ENCODE results near the gene TM7SF3. TPM values are rescaled to one million over a fixed set of nuclear protein-coding genes. Genes with fewer than 3 reads are reported as not detected.

The TM7SF3 gene
- total and polyA plus RNA-seq, 2 donors (not counting 1 experiment from before 2014, with no cell fraction given): 85.3 to 156 TPM

DNA sequence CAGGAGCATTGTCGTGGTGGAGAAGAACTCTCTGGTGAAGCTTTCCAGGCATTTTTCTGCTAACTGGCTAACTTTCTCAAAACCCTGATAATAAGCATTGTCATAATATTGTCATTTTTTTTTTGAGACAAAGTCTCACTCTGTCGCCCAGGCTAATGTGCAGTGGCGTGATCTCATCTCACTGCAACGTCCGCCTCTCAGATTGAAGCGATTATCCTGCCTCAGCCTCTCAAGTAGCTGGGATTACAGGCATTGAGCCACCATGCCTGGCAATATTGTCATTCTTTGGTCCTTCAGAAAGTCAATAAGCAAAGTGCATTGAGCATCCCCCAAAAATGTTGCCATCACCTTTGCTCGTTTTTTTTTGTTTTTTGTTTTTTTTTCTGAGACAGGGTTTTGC lies 41.8 kb upstream of the TM7SF3 start:
- Histone ChIP-seq H3K4me3 (replicated peaks in 1 of 4; ENCODE audit: control extremely low read depth in 1 of 4, insufficient read depth in 1 of 4, low read depth in 3 of 4, low read length in 4 of 4) (no peak overlapping the region), H2AFZ (ENCODE audit: low read length) (no peak overlapping the region), H3K27me3 (ENCODE audit: control insufficient read depth, insufficient read depth, low read length) (no peaks in the 10 kb centered on the region), H3K4me1 (ENCODE audit: control insufficient read depth, extremely low read depth, insufficient read depth, low read length) (no peaks in the 10 kb centered on the region), H3K9me3 (ENCODE audit: control insufficient read depth, insufficient read depth, low read depth, low read length) (no peaks in the 10 kb centered on the region), H3K27ac (ENCODE audit: insufficient read depth, low read length) (no peak overlapping the region), H3K79me2 (ENCODE audit: control insufficient read depth, insufficient read depth, low read length) (no peaks in the 10 kb centered on the region), H3K36me3 (ENCODE audit: control insufficient read depth, insufficient read depth, low read length) (no peaks in the 10 kb centered on the region), H3K9ac (ENCODE audit: insufficient read depth, low read length) (no peak overlapping the region), H3K4me2 (ENCODE audit: extremely low read depth, insufficient read depth, low read length) (no peak overlapping the region), H4K20me1 (ENCODE audit: control insufficient read depth, extremely low read depth, insufficient read depth, low read length) (no peaks in the 10 kb centered on the region)
- DNase-seq (ENCODE audit: low read depth in 2 of 2): no peak
- TF ChIP-seq EZH2 (IDR thresholded peaks at IDR 0.05; ENCODE audit: low read length, missing control alignments): no peak
- TF ChIP-seq, protein P1, sequence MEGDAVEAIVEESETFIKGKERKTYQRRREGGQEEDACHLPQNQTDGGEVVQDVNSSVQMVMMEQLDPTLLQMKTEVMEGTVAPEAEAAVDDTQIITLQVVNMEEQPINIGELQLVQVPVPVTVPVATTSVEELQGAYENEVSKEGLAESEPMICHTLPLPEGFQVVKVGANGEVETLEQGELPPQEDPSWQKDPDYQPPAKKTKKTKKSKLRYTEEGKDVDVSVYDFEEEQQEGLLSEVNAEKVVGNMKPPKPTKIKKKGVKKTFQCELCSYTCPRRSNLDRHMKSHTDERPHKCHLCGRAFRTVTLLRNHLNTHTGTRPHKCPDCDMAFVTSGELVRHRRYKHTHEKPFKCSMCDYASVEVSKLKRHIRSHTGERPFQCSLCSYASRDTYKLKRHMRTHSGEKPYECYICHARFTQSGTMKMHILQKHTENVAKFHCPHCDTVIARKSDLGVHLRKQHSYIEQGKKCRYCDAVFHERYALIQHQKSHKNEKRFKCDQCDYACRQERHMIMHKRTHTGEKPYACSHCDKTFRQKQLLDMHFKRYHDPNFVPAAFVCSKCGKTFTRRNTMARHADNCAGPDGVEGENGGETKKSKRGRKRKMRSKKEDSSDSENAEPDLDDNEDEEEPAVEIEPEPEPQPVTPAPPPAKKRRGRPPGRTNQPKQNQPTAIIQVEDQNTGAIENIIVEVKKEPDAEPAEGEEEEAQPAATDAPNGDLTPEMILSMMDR (conservative IDR thresholded peaks at IDR 0.05 in 1 of 2, IDR thresholded peaks at IDR 0.05 in 1 of 2; ENCODE audit: low read depth in 1 of 2, low read length in 2 of 2): no peak

DNA sequence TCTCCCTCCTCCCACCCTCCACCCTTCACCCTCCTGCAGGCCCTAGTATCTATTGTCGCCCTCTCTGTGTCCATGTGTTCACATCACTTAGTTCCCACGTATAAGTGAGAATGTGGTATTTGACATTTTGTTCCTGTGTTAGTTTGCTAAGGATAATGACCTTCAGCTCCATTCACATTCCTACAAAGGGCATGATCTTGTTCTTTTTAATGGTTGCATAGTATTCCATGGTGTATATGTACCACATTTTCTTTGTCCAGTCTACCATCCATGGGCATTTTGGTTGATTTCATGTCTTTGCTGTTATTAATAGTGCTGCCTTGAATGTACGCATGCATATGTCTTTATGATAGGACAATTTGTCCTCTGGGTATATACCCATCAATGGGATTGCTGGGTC lies 38.6 kb upstream of the TM7SF3 start:
- H3K9me3 ChIP-seq (ENCODE audit: control insufficient read depth, insufficient read depth, low read depth, low read length): no peaks in the 10 kb centered on the region
- TF ChIP-seq, protein P1 (conservative IDR thresholded peaks at IDR 0.05 in 1 of 2, IDR thresholded peaks at IDR 0.05 in 1 of 2; ENCODE audit: low read depth in 1 of 2, low read length in 2 of 2): no peak
- no peak for TF ChIP-seq EZH2 (IDR thresholded peaks at IDR 0.05; ENCODE audit: low read length, missing control alignments)

DNA sequence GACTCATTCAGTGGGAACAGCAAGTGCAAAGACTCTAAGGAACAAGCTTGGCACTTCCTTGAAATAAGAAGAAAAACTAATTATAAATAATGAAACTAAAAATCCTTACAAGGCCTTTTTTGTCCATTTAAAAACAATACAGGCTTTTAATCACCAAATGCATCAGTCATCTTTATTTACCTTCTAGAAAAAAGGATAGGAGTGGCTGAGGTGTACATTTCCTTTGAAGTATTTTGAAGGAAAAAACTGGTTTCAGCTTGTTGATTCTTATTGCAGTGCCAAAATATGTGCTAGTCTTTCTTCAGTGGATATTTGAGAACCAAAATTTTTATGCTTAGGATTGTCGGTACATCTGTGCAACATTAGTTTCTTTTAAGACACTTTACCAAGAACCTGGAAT lies 38.0 kb upstream of the TM7SF3 start:
- Histone ChIP-seq H3K4me3 (replicated peaks in 1 of 4; ENCODE audit: control extremely low read depth in 1 of 4, insufficient read depth in 1 of 4, low read depth in 3 of 4, low read length in 4 of 4) (no peak overlapping the region), H3K9me3 (ENCODE audit: control insufficient read depth, insufficient read depth, low read depth, low read length) (no peaks in the 10 kb centered on the region), H3K36me3 (ENCODE audit: control insufficient read depth, insufficient read depth, low read length) (no peaks in the 10 kb centered on the region), H3K4me2 (ENCODE audit: extremely low read depth, insufficient read depth, low read length) (no peak overlapping the region), H3K9ac (ENCODE audit: insufficient read depth, low read length) (no peak overlapping the region), H3K79me2 (ENCODE audit: control insufficient read depth, insufficient read depth, low read length) (no peaks in the 10 kb centered on the region), H3K27ac (ENCODE audit: insufficient read depth, low read length) (no peak overlapping the region), H4K20me1 (ENCODE audit: control insufficient read depth, extremely low read depth, insufficient read depth, low read length) (no peaks in the 10 kb centered on the region), H2AFZ (ENCODE audit: low read length) (no peak overlapping the region), H3K27me3 (ENCODE audit: control insufficient read depth, insufficient read depth, low read length) (no peaks in the 10 kb centered on the region), H3K4me1 (ENCODE audit: control insufficient read depth, extremely low read depth, insufficient read depth, low read length) (peaks cover 4% of the 10 kb centered on the region)
- no peak for DNase-seq (ENCODE audit: low read depth in 2 of 2)
- no peak for TF ChIP-seq EZH2 (IDR thresholded peaks at IDR 0.05; ENCODE audit: low read length, missing control alignments)
- TF ChIP-seq, protein P1 (conservative IDR thresholded peaks at IDR 0.05 in 1 of 2, IDR thresholded peaks at IDR 0.05 in 1 of 2; ENCODE audit: low read depth in 1 of 2, low read length in 2 of 2): no peak

More for the DNA sequence above, 38.6 kb upstream of the TM7SF3 start:
- H4K20me1 ChIP-seq (ENCODE audit: control insufficient read depth, extremely low read depth, insufficient read depth, low read length): no peaks in the 10 kb centered on the region
- H3K4me2 ChIP-seq (ENCODE audit: extremely low read depth, insufficient read depth, low read length): no peak overlapping the region
- no peak for DNase-seq (ENCODE audit: low read depth in 2 of 2)
- H2AFZ ChIP-seq (ENCODE audit: low read length): no peak overlapping the region
- no peaks in the 10 kb centered on the region for H3K79me2 ChIP-seq (ENCODE audit: control insufficient read depth, insufficient read depth, low read length)
- H3K27ac ChIP-seq (ENCODE audit: insufficient read depth, low read length): no peak overlapping the region
- no peaks in the 10 kb centered on the region for H3K27me3 ChIP-seq (ENCODE audit: control insufficient read depth, insufficient read depth, low read length)
- H3K4me1 ChIP-seq (ENCODE audit: control insufficient read depth, extremely low read depth, insufficient read depth, low read length): peaks cover 4% of the 10 kb centered on the region
- H3K4me3 ChIP-seq (replicated peaks in 1 of 4; ENCODE audit: control extremely low read depth in 1 of 4, insufficient read depth in 1 of 4, low read depth in 3 of 4, low read length in 4 of 4): no peak overlapping the region
- H3K36me3 ChIP-seq (ENCODE audit: control insufficient read depth, insufficient read depth, low read length): no peaks in the 10 kb centered on the region
- no peak overlapping the region for H3K9ac ChIP-seq (ENCODE audit: insufficient read depth, low read length)

All from fibroblast of lung (primary cell).